B cell (primary cell): ENCODE data around the gene SLC7A10. TPM values are rescaled to one million over a fixed set of nuclear protein-coding genes. Genes with fewer than 3 reads are reported as not detected.

Experiments
- ATAC-seq: fragments of 200-7000 bp; cut with Tn5 transposase; one replicate; pipeline ENCODE4 v1.10.0; 2021; ENCODE audit warnings: low read depth, mild to moderate bottlenecking, moderate number of reproducible peaks, moderate library complexity
- CTCF ChIA-PET: fragments of 350-600 bp; sonication (Branson Sonifier 250); formaldehyde crosslinking; loops from one replicate; lab custom pipeline; 2021; ENCODE audit warnings: antibody characterized with exemption, inconsistent platforms; lab: Charles Lee
- POLR2A ChIA-PET: fragments of 350-600 bp; sonication (Branson Sonifier 250); formaldehyde crosslinking; loops from one replicate; lab custom pipeline; 2021; ENCODE audit warnings: antibody characterized with exemption; lab: Charles Lee
- DNase-seq: peaks from one replicate; pipeline ENCODE4 v3.0.0; 2013
- H2AFZ ChIP-seq: 2 replicates; pipeline ENCODE4 v1.6.1; 2012; ENCODE audit warnings: mild to moderate bottlenecking, low read depth, low read length; ENCODE audit not compliant: insufficient read depth, poor library complexity, severe bottlenecking
- H3K27ac ChIP-seq, 2 donors: 1 replicate in 1 of 2; 2 replicates in 1 of 2; pipeline ENCODE4 v1.5.1; 2012 to 2013; ENCODE audit warnings: low read length in 2 of 2, mild to moderate bottlenecking in 2 of 2, moderate library complexity in 1 of 2
- H3K27me3 ChIP-seq, 4 experiments: fragments of 200-600 bp in 1 of 4; sonication (generic) in 1 of 4; replicated peaks in 1 of 4; 1 replicate in 2 of 4; 2 replicates in 2 of 4; pipeline versions ENCODE4 v1.6.1 to v1.7.0; 2013 to 2016; ENCODE audit warnings: low read length in 3 of 4, mild to moderate bottlenecking in 2 of 4, mixed read lengths in 1 of 4, moderate library complexity in 1 of 4; ENCODE audit not compliant: insufficient read depth in 4 of 4, control insufficient read depth in 3 of 4; ENCODE audit errors: control extremely low read depth in 1 of 4
- H3K36me3 ChIP-seq, 2 experiments: replicated peaks in 1 of 2; 1 replicate in 1 of 2; 2 replicates in 1 of 2; pipeline versions ENCODE4 v1.6.1 to v1.7.1; 2013; ENCODE audit warnings: low read length in 1 of 2; ENCODE audit not compliant: insufficient read depth in 2 of 2, control insufficient read depth in 1 of 2; ENCODE audit errors: control extremely low read depth in 1 of 2, extremely low read depth in 1 of 2
- H3K4me1 ChIP-seq, 2 donors: fragments of 200-600 bp in 1 of 2; sonication (generic) in 1 of 2; 1 replicate in 1 of 2; 2 replicates in 1 of 2; pipeline versions ENCODE4 v1.5.1 to v1.6.1; 2013 to 2017; ENCODE audit warnings: low read length in 2 of 2; ENCODE audit not compliant: control insufficient read depth in 2 of 2, insufficient read depth in 2 of 2
- H3K4me2 ChIP-seq: replicated peaks from 2 replicates; pipeline ENCODE3; 2012; ENCODE audit warnings: mild to moderate bottlenecking, low read depth, low read length; ENCODE audit not compliant: poor library complexity, severe bottlenecking
- H3K4me3 ChIP-seq, 5 experiments: fragments of 200-600 bp in 1 of 5; sonication (generic) in 1 of 5; 1 replicate in 3 of 5; 2 replicates in 2 of 5; pipeline versions ENCODE4 v1.5.1 to v1.7.0; 2011 to 2016; ENCODE audit warnings: low read length in 4 of 5, mild to moderate bottlenecking in 4 of 5, low read depth in 2 of 5, control low read depth in 1 of 5, moderate library complexity in 1 of 5; ENCODE audit not compliant: insufficient read depth in 1 of 5; ENCODE audit errors: control extremely low read depth in 1 of 5, extremely low read depth in 1 of 5
- H3K79me2 ChIP-seq: fragments of 200-600 bp; sonication (generic); one replicate; pipeline ENCODE4 v1.6.0; 2016; ENCODE audit warnings: low read length; ENCODE audit not compliant: control insufficient read depth, insufficient read depth
- H3K9ac ChIP-seq: fragments of 200-600 bp; sonication (generic); 2 replicates; pipeline ENCODE4 v1.6.1; 2017; ENCODE audit warnings: mild to moderate bottlenecking, low read length, moderate library complexity
- H3K9me3 ChIP-seq, 3 donors: one replicate each; pipeline versions ENCODE4 v1.6.1 to v1.7.1; 2013; ENCODE audit warnings: low read length in 2 of 3; ENCODE audit not compliant: control insufficient read depth in 2 of 3, insufficient read depth in 1 of 3; ENCODE audit errors: control extremely low read depth in 1 of 3
- H4K20me1 ChIP-seq: 2 replicates; pipeline ENCODE4 v1.6.0; 2012; ENCODE audit warnings: mild to moderate bottlenecking, low read length; ENCODE audit not compliant: insufficient read depth, control insufficient read depth, poor library complexity, severe bottlenecking
- H3K27ac Mint-ChIP-seq: one replicate; pipeline ENCODE4 v1.8.0; 2021; ENCODE audit warnings: mixed read lengths
- H3K27me3 Mint-ChIP-seq: one replicate; pipeline ENCODE4 v1.8.0; 2021; ENCODE audit warnings: mixed read lengths
- H3K4me1 Mint-ChIP-seq: one replicate; pipeline ENCODE4 v1.8.0; 2021; ENCODE audit warnings: mixed read lengths
- H3K4me3 Mint-ChIP-seq: one replicate; pipeline ENCODE4 v1.8.0; 2021; ENCODE audit warnings: mixed read lengths
- H3K9me3 Mint-ChIP-seq: one replicate; pipeline ENCODE4 v1.8.0; 2022; ENCODE audit warnings: mixed read lengths; ENCODE audit not compliant: insufficient read depth
- EZH2 ChIP-seq: IDR thresholded peaks from 2 replicates; pipeline ENCODE4 v1.6.1; 2012; ENCODE audit warnings: borderline replicate concordance, low read depth, mild to moderate bottlenecking, moderate library complexity, low read length; ENCODE audit not compliant: insufficient read depth, poor library complexity, severe bottlenecking
- WGBS: methylation state at CpG from one replicate; pipeline ENCODE4 v1.1.5; 2013; ENCODE audit warnings: missing lambda C conversion rate; ENCODE audit not compliant: insufficient coverage; 5-methylcytosine and 5-hydroxymethylcytosine counted together
- intact Hi-C: fragments of 100-400 bp; cut with micrococcal nuclease; formaldehyde crosslinking; loops from one replicate; pipeline ENCODE4 v1.10.0; 2022
- polyA plus RNA-seq: library from polyadenylated mRNA; depleted of rRNA; stranded (reverse); fragments of >200 nt; gene quantifications from 2 replicates; pipeline ENCODE4 v1.2.3, GENCODE V29; 2012
- total RNA-seq, 2 donors: library from RNA; stranded (reverse); fragments of 120-200 nt in 1 of 2; gene quantifications; 1 replicate in 1 of 2; 2 replicates in 1 of 2; pipeline versions ENCODE4 v1.2.3 to v1.2.4, GENCODE V29; 2013 to 2022
- TF ChIP-seq, protein P1 (sequence below): fragments of 200-600 bp; IDR thresholded peaks from one replicate; pipeline ENCODE4 v1.8.0; 2022; ENCODE audit warnings: antibody characterized with exemption, mild to moderate bottlenecking

Gene SLC7A10
- total and polyA plus RNA-seq, 2 donors (not counting 1 experiment from before 2014, with no cell fraction given): not detected

- H4K20me1 ChIP-seq: no peaks in the 10 kb centered on the region
- no peaks in the 10 kb centered on the region for H3K4me1 ChIP-seq
- no peak overlapping the region for H2AFZ ChIP-seq
- ATAC-seq (no peak), DNase-seq (no peak)
- H3K27ac ChIP-seq: no peak overlapping the region
- Mint-ChIP-seq H3K9me3 (no peaks in the 10 kb centered on the region), H3K4me1 (no peaks in the 10 kb centered on the region), H3K27ac (no peak overlapping the region), H3K27me3 (no peaks in the 10 kb centered on the region), H3K4me3 (no peak overlapping the region)
- no peak overlapping the region for H3K9ac ChIP-seq
- H3K9me3 ChIP-seq: no peaks in the 10 kb centered on the region
- no peak for TF ChIP-seq EZH2
- TF ChIP-seq, protein P1, sequence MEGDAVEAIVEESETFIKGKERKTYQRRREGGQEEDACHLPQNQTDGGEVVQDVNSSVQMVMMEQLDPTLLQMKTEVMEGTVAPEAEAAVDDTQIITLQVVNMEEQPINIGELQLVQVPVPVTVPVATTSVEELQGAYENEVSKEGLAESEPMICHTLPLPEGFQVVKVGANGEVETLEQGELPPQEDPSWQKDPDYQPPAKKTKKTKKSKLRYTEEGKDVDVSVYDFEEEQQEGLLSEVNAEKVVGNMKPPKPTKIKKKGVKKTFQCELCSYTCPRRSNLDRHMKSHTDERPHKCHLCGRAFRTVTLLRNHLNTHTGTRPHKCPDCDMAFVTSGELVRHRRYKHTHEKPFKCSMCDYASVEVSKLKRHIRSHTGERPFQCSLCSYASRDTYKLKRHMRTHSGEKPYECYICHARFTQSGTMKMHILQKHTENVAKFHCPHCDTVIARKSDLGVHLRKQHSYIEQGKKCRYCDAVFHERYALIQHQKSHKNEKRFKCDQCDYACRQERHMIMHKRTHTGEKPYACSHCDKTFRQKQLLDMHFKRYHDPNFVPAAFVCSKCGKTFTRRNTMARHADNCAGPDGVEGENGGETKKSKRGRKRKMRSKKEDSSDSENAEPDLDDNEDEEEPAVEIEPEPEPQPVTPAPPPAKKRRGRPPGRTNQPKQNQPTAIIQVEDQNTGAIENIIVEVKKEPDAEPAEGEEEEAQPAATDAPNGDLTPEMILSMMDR: no peak
- H3K4me2 ChIP-seq: no peak overlapping the region
- ChIA-PET CTCF (no interaction called here), POLR2A (no interaction called here)
- H3K36me3 ChIP-seq: no peaks in the 10 kb centered on the region
- WGBS: 95% methylated on average over 27 of the region's 27 CpGs
- intact Hi-C loops: no loop called here
- no peaks in the 10 kb centered on the region for H3K27me3 ChIP-seq
- H3K79me2 ChIP-seq: no peaks in the 10 kb centered on the region
- no peak overlapping the region for H3K4me3 ChIP-seq
Observed at GRCh38 chr19:33205110-33205509, 20.5 kb downstream of the SLC7A10 start.

GRCh38 chr19:33204136-33204973, 21.3 kb downstream of the SLC7A10 start:
- H3K27me3 Mint-ChIP-seq: no peaks in the 10 kb centered on the region
- H3K9me3 ChIP-seq: no peaks in the 10 kb centered on the region
- ChIA-PET POLR2A (no interaction called here), CTCF (no interaction called here)
- TF ChIP-seq, protein P1: no peak
- TF ChIP-seq EZH2: no peak
- DNase-seq: no peak
- no peak overlapping the region for H2AFZ ChIP-seq
- WGBS: 93% methylated on average over 31 of the region's 32 CpGs
- H3K27me3 ChIP-seq: no peaks in the 10 kb centered on the region
- H3K27ac ChIP-seq: no peak overlapping the region
- no peaks in the 10 kb centered on the region for H4K20me1 ChIP-seq
- H3K9ac ChIP-seq: no peak overlapping the region
- intact Hi-C loops: no loop called here
- H3K4me1 ChIP-seq: no peaks in the 10 kb centered on the region
- H3K4me2 ChIP-seq: no peak overlapping the region
- no peak overlapping the region for H3K27ac Mint-ChIP-seq
- no peaks in the 10 kb centered on the region for H3K79me2 ChIP-seq
- ATAC-seq: no peak
- H3K4me3 ChIP-seq: no peak overlapping the region
- no peaks in the 10 kb centered on the region for H3K9me3 Mint-ChIP-seq
- H3K4me1 Mint-ChIP-seq: no peaks in the 10 kb centered on the region
- H3K36me3 ChIP-seq: no peaks in the 10 kb centered on the region
- H3K4me3 Mint-ChIP-seq: no peak overlapping the region
